HUES6 (cell line): ENCODE data around the gene GNB1L.

Experiments
- H3K27ac ChIP-seq: 2 replicates; pipeline ENCODE4 v1.7.0; 2013; ENCODE audit warnings: low read depth, mild to moderate bottlenecking, low read length, inconsistent platforms
- H3K27me3 ChIP-seq: 2 replicates; pipeline ENCODE4 v1.6.1; 2013; ENCODE audit warnings: low read length; ENCODE audit not compliant: control insufficient read depth, insufficient read depth
- H3K36me3 ChIP-seq: 2 replicates; pipeline ENCODE4 v1.6.1; 2013; ENCODE audit warnings: low read length; ENCODE audit not compliant: control insufficient read depth, insufficient read depth
- H3K4me1 ChIP-seq: 2 replicates; pipeline ENCODE4 v1.6.1; 2013; ENCODE audit warnings: low read length; ENCODE audit not compliant: control insufficient read depth, insufficient read depth
- H3K4me3 ChIP-seq: 2 replicates; pipeline ENCODE4 v1.5.1; 2013; ENCODE audit warnings: low read depth, low read length
- H3K9ac ChIP-seq: one replicate; pipeline ENCODE4 v1.6.1; 2013; ENCODE audit warnings: mild to moderate bottlenecking, low read length
- H3K9me3 ChIP-seq: 2 replicates; pipeline ENCODE4 v1.6.1; 2013; ENCODE audit warnings: low read depth, low read length; ENCODE audit not compliant: control insufficient read depth, insufficient read depth

Gene GNB1L

GRCh38 chr22:19738664-19739447 lies 115.8 kb downstream of the GNB1L start:
- Histone ChIP-seq H3K9me3 (no peaks in the 10 kb centered on the region), H3K4me1 (peaks cover 5% of the 10 kb centered on the region; the same call in 1 of the 2 replicates), H3K27ac (no peak overlapping the region), H3K4me3 (no peak overlapping the region), H3K9ac (no peak overlapping the region), H3K36me3 (no peaks in the 10 kb centered on the region), H3K27me3 (peaks cover 7% of the 10 kb centered on the region; the same call in 1 of the 2 replicates)

- H3K4me3 ChIP-seq = no peak overlapping the region
- no peak overlapping the region for H3K27ac ChIP-seq
- H3K9ac ChIP-seq = no peak overlapping the region
- H3K9me3 ChIP-seq = no peaks in the 10 kb centered on the region
- peaks cover 13% of the 10 kb centered on the region; the same call in 1 of the 2 replicates for H3K27me3 ChIP-seq
- no peaks in the 10 kb centered on the region for H3K36me3 ChIP-seq
- peaks cover 5% of the 10 kb centered on the region; the same call in 1 of the 2 replicates for H3K4me1 ChIP-seq
These were observed 116.6 kb downstream of the GNB1L start for GRCh38 chr22:19737846-19738663.

DNA sequence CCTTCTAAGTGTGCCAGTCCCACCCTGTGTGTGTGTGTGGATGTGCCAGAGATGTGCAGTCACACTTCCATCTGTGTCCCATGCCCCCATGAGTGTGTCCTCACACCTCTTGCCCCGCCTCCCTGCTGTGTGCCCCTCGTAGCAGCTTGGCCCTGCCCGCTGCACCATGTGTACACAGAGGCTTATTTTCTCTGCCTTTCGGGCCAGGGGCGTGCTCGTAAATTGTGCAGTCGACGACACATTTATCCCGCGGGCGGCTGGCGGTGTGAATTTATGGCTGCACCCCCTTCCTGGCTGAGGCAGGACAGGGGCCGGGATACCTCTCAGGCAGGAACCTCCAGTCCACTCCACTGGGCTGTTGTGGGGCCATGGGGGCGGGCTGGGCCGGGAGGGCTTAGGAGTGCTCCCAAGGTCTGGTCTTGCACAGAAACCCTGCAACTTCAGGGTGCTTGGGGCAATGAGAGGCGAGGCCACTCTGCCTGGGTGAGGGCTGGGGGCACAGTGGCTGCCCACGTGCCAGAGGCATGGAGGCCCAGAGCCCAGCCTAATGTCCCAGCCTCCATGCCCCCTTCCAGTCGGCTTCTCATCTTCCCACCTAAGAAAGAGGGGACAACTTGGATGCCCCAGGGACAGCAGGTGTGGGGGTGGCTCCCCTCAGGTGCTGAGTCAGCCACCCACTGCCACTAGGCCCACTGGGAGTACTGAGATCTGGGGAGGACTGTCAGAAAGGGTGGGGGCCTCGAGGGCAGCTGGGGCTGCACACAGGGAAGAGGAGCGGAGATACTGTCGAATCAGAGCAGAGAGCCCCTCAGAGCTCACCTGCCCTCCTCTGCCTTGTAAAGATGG lies 118.8 kb downstream of the GNB1L start:
- H3K9ac ChIP-seq = no peak overlapping the region
- H3K4me3 ChIP-seq = no peak overlapping the region
- no peak overlapping the region for H3K27ac ChIP-seq
- no peaks in the 10 kb centered on the region for H3K36me3 ChIP-seq
- no peaks in the 10 kb centered on the region for H3K9me3 ChIP-seq
- H3K4me1 ChIP-seq = peaks cover 5% of the 10 kb centered on the region; the same call in 1 of the 2 replicates
- H3K27me3 ChIP-seq = peaks cover 16% of the 10 kb centered on the region; the same call in 1 of the 2 replicates

- Histone ChIP-seq H3K4me3 (no peak overlapping the region), H3K9me3 (no peaks in the 10 kb centered on the region), H3K27me3 (peaks cover 22% of the 10 kb centered on the region), H3K27ac (no peak overlapping the region), H3K36me3 (no peaks in the 10 kb centered on the region), H3K4me1 (peaks cover 5% of the 10 kb centered on the region; the same call in 1 of the 2 replicates), H3K9ac (no peak overlapping the region)
These were observed 119.8 kb downstream of the GNB1L start for GRCh38 chr22:19734837-19735382.

GRCh38 chr22:19734163-19734562 lies 120.5 kb downstream of the GNB1L start:
- Histone ChIP-seq H3K4me3 (no peak overlapping the region), H3K9ac (no peak overlapping the region), H3K9me3 (no peaks in the 10 kb centered on the region), H3K27ac (no peak overlapping the region), H3K4me1 (peaks cover 3% of the 10 kb centered on the region; the same call in 1 of the 2 replicates), H3K27me3 (peaks cover 30% of the 10 kb centered on the region), H3K36me3 (no peaks in the 10 kb centered on the region)

- Histone ChIP-seq H3K36me3 (no peaks in the 10 kb centered on the region), H3K27ac (no peak overlapping the region), H3K4me1 (no peaks in the 10 kb centered on the region; the same call in 1 of the 2 replicates), H3K9ac (no peak overlapping the region), H3K27me3 (peaks cover 34% of the 10 kb centered on the region), H3K9me3 (no peaks in the 10 kb centered on the region), H3K4me3 (no peak overlapping the region)
These were observed 120.9 kb downstream of the GNB1L start for GRCh38 chr22:19733755-19734154.
